IPS-15b (cell line): ENCODE results near the gene CEBPZOS.
A peak's percentile ranks its signal among the peaks of the same experiment; 100 is the strongest.

ENCODE experiments used
- H3K27me3 ChIP-seq: one replicate; pipeline ENCODE4 v1.6.1; 2013; ENCODE audit warnings: low read length; ENCODE audit not compliant: control insufficient read depth, insufficient read depth
- H3K36me3 ChIP-seq: one replicate; pipeline ENCODE4 v1.6.1; 2013; ENCODE audit warnings: low read length; ENCODE audit not compliant: control insufficient read depth, insufficient read depth
- H3K4me1 ChIP-seq: one replicate; pipeline ENCODE4 v1.6.1; 2013; ENCODE audit warnings: mild to moderate bottlenecking, low read length; ENCODE audit not compliant: control insufficient read depth, insufficient read depth
- H3K4me3 ChIP-seq: one replicate; pipeline ENCODE4 v1.5.1; 2013; ENCODE audit warnings: low read depth, low read length
- H3K9ac ChIP-seq: one replicate; pipeline ENCODE4 v1.6.1; 2013; ENCODE audit warnings: low read depth, mild to moderate bottlenecking, low read length
- H3K9me3 ChIP-seq: one replicate; pipeline ENCODE4 v1.6.1; 2013; ENCODE audit warnings: mild to moderate bottlenecking, low read length; ENCODE audit not compliant: control insufficient read depth, insufficient read depth

Gene CEBPZOS

DNA sequence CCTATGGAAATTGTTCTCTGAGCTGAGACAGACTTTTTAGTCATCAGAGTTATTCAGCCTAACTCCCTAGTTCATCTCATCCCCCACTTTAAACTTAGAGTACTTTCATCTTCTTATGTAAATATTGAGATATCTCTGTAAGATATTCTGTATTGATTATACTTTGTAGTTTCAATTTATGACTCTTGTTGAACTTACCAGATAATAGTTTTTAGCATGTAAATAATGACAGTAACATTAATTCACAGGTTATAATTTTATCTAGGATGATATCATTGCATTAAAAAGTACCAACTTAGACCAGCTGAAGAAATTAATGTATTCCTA is 24.7 kb upstream of the CEBPZOS start:
- Histone ChIP-seq H3K27me3 (no peaks in the 10 kb centered on the region), H3K4me1 (no peaks in the 10 kb centered on the region), H3K9ac (no peak overlapping the region), H3K36me3 (no peaks in the 10 kb centered on the region), H3K9me3 (no peaks in the 10 kb centered on the region), H3K4me3 (no peak overlapping the region)

DNA sequence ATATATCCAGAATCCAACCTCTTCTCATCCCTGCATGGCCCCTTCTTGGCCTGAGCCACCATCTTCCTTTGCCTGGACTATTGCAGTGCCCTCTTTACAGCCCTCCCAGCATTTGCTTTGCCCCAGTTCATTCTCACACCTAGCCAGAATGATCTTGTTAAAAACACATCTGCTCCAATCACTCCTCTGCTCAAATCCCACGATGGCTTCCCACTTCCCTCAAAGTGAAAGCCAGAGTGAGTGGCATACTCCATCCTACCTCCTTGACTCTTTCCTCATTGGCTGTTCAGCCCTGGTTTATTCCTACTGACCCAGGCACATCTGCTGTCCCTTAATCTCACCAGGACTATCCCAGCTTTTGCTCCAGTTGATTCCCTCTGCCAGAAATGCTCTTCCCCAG is 22.6 kb upstream of the CEBPZOS start:
- H3K27me3 ChIP-seq = no peaks in the 10 kb centered on the region
- H3K36me3 ChIP-seq = no peaks in the 10 kb centered on the region
- no peak overlapping the region for H3K4me3 ChIP-seq
- no peaks in the 10 kb centered on the region for H3K4me1 ChIP-seq
- H3K9ac ChIP-seq = no peak overlapping the region
- no peaks in the 10 kb centered on the region for H3K9me3 ChIP-seq

DNA sequence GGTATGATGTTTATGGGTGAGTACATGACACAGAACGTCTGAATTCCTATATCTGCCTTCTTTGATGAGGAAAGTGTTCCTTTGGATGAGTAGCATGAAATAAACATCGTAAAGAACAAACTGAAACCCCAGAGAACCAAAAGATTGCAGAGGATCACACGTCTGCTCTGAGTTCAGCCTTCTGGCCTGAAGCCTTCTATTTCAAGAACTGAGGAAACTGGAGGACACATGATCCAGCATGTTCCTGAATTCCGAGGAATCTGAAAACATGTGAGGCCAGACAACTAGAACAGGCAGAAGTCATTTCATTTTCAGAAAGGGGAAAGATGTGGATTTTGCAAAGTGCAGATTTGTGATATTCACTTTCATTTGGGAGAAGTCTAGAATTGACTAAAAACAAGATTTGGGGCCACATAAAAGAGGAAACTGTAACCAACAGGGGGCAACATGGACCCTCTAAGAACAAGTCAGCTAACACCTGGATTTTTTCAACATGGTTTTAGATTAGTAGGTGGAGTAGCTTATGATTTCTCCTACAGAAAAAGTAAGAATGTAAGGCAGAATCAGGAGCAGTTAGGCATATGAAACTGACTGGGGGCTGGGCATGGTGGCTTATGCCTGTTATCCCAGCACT is 16.2 kb upstream of the CEBPZOS start:
- no peak overlapping the region for H3K9ac ChIP-seq
- H3K4me3 ChIP-seq = no peak overlapping the region
- no peaks in the 10 kb centered on the region for H3K27me3 ChIP-seq
- H3K9me3 ChIP-seq = no peaks in the 10 kb centered on the region
- peaks cover 11% of the 10 kb centered on the region for H3K4me1 ChIP-seq
- H3K36me3 ChIP-seq = no peaks in the 10 kb centered on the region

DNA sequence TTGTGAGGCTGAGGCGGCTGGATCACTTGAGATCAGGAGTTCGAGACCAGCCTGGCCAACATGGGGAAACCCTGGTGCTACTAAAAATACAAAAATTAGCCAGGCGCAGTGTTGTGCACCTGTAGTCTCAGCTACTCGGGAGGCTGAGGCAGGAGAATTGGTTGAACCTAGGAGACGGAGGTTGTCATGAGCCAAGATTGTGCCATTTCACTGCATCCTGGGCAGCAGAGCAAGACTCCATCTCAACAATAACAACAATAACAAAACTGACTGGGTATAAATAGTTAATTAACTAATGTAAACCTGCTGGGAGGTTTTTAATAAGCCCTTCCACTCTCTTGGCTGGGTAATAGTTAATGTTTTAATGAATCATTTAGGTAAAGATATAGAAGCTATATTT is 15.7 kb upstream of the CEBPZOS start:
- no peak overlapping the region for H3K9ac ChIP-seq
- no peaks in the 10 kb centered on the region for H3K36me3 ChIP-seq
- H3K4me3 ChIP-seq = no peak overlapping the region
- no peaks in the 10 kb centered on the region for H3K27me3 ChIP-seq
- peaks cover 11% of the 10 kb centered on the region for H3K4me1 ChIP-seq
- no peaks in the 10 kb centered on the region for H3K9me3 ChIP-seq

DNA sequence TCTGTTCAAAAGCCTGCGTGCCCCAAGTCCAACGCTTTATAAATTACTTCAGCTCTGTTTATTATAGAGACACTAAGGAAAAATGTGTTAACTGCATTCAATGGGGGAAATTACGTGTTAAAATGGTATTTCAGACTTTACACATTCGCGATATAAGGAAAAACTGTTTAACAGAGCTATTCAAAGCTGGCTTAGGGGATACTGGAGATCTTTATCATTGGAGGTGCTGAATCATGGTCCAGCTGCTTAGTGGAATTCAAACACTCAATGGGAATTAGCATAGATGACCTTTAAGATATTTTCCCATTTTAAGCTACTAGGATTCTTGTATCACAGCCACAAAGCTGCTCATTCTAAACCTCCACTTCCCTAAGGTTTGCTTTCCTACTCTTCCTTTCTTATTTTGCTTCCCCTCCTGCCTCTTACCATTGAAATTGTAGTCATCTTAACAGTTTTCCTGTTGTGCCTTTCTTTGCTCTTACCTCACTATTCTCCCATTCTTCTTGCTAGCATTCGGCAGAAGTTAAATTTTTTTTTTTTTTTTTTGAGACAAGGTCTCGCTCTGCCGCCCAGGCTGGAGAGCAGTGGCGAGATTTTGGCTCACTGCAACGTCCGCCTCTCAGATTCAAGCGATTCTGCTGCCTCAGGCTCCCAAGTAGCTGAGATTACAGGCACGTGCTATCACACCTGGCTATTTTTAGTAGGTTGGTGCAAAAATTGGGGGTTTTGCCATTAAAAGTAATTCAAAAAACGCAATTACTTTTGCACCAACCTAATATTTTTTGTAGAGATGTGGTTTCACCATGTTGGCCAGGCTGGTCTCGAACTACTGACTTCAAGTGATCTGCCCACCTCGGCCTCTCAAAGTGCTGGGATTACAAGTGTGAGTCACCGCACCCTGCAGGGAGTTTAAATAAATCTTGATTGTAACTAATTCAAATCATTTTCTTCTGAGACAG is 14.3 kb upstream of the CEBPZOS start:
- Histone ChIP-seq H3K36me3 (no peaks in the 10 kb centered on the region), H3K27me3 (no peaks in the 10 kb centered on the region), H3K4me3 (no peak overlapping the region), H3K4me1 (peaks cover 11% of the 10 kb centered on the region), H3K9ac (peak overlapping the region; percentile 17), H3K9me3 (no peaks in the 10 kb centered on the region)

DNA sequence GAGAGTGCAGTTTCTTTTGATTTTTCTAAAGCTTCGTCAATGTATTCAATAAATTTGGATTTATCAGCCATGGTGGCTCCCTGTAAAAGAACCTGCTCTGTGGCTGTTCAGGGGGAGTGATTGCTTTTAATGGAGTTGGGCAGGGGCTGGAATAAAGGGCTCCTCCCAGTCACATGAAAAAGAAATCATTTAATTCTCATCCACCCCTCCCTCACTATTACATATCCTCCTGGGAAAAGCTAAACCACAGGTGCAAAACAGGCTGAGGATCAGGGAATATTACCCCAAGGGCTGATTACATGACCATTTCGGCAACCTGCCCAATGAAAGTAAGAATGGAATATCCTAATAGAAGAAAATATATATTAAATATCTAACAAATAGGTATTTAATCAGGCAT is 7.7 kb upstream of the CEBPZOS start, which contains the start of gene SULT6B1:
TSS of gene SULT6B1 (minus strand) at position 101 of the 400 bp plus-strand sequence. CDS start at position 71, 30 bp downstream.
- Histone ChIP-seq H3K27me3 (no peaks in the 10 kb centered on the region), H3K4me1 (peaks cover 30% of the 10 kb centered on the region), H3K36me3 (no peaks in the 10 kb centered on the region), H3K4me3 (no peak within 1 kb of the TSS), H3K9ac (no peak within 1 kb of the TSS), H3K9me3 (no peaks in the 10 kb centered on the region)

DNA sequence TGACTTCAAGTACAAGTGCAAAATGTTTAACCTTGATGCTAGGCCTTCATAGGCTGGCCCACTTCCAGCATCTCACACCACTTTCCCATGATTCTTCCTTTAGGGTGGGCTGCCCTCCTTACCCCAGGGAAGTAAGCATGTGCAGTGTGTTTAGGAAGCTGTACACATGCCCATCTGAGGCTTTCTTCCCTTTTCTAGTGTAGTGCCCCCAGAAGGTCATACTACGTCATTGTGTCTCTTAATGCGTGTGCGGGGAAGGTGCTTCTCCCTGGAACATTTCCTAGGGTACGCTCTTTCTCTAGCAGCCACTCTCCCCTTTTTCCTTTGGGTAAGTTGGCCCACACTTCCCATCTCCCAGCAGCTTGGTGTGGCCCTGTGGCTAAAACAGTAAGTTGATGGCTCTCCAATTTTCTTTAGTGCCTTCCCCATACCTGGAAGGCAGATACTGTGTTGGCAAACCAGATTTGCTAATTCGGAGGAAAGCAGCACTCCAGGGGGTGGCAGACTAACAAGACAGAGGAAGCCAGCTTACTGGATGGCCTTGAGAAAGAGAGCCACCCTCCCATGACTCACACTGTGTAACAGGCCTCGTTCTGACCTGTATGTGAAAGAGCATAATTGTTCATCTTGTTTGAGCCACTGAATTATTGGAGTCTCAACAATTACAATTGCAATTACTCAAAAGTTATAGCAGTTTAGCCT is 6.7 kb upstream of the CEBPZOS start:
- H3K9me3 ChIP-seq = no peaks in the 10 kb centered on the region
- no peaks in the 10 kb centered on the region for H3K27me3 ChIP-seq
- peak overlapping the region; percentile 20 for H3K9ac ChIP-seq
- no peak overlapping the region for H3K4me3 ChIP-seq
- H3K36me3 ChIP-seq = no peaks in the 10 kb centered on the region
- H3K4me1 ChIP-seq = peaks cover 30% of the 10 kb centered on the region

DNA sequence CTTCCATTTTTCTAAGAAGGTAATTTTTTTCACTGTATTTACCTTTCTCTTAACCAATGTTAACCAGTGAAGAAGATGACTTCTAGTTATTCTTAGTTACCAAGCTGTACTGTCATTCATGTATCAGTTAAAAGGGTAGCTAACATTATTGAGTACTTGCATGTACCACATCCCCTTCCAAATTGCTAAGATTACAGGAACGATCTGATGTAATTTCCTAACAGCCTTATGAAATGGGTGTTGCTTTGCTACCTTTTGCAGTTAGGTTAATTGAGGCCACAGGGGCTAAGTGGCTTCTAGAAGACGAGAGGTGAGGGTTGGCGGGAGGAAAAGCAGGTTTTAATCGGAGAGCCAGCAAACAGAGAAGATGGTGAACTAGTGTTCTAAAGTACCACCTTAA is 6.0 kb upstream of the CEBPZOS start:
- Histone ChIP-seq H3K9me3 (no peaks in the 10 kb centered on the region), H3K36me3 (no peaks in the 10 kb centered on the region), H3K4me1 (peaks cover 30% of the 10 kb centered on the region), H3K27me3 (no peaks in the 10 kb centered on the region), H3K4me3 (no peak overlapping the region), H3K9ac (no peak overlapping the region)

DNA sequence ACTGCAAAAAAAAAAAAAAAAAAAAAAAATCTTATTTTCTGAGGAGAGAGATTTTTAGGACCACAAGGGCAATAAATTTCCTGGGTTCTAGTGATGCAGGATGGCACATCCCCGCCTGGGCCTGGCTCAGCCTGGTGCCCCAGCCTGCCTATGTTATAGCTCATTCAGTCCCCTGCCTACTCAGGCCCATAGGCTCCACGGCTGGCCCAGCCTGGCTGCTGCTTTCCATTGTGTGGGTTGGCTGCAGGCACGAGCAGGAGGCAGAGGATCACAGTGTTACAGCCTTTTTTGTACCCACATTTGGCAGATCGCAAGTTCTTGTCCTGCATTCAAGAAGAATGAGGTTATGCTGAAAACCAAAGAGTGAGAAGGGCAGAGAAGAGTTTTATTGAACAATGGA is 5.0 kb upstream of the CEBPZOS start:
- H3K9ac ChIP-seq = no peak overlapping the region
- no peaks in the 10 kb centered on the region for H3K27me3 ChIP-seq
- H3K9me3 ChIP-seq = no peaks in the 10 kb centered on the region

DNA sequence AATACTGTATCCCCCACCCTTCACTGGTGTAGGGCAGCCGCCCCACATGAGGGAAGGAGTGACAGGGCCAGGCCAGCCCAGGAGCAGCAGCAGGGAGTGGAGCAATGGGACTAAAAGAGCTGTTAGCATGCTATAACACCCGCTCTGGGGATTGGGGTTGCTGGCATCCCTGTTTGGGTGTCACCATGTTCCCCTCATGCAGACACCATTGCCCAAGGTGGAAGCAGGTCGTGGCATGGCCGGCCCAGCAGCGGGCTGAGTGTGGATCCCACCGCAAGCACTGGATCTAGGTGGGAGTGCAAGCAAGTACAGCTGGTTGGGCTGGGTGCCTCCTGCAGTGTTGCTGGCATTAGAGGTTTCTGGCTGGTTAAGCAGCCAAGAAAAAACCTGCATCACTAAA is 4.5 kb upstream of the CEBPZOS start:
- Histone ChIP-seq H3K9me3 (no peaks in the 10 kb centered on the region), H3K4me1 (peaks cover 30% of the 10 kb centered on the region), H3K36me3 (no peaks in the 10 kb centered on the region), H3K4me3 (no peak overlapping the region), H3K27me3 (no peaks in the 10 kb centered on the region), H3K9ac (peak overlapping the region; percentile 37)

More for the DNA sequence above, 5.0 kb upstream of the CEBPZOS start:
- H3K4me1 ChIP-seq = peaks cover 30% of the 10 kb centered on the region
- no peaks in the 10 kb centered on the region for H3K36me3 ChIP-seq
- H3K4me3 ChIP-seq = no peak overlapping the region

DNA sequence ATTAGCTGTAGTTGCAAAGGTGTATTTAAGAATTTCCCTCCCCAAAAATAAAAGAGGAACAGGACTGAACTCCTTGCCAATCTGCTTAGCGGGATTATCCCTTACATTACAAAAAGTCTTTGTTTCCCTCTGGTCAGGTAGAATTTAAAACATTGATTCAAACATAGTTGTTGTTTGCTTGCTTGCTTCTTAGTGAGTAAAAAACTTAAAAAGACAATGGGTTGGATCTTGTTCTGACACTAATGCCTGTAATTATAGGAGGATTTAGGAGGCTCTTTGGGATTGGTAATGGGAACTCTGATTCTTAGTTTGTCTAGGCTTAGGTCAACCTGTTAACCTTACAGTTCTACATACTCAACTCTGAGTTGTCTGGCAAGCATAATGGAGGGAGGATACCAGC is 3.7 kb upstream of the CEBPZOS start:
- Histone ChIP-seq H3K9me3 (no peaks in the 10 kb centered on the region), H3K27me3 (no peaks in the 10 kb centered on the region), H3K4me3 (no peak overlapping the region), H3K4me1 (peaks cover 30% of the 10 kb centered on the region), H3K9ac (no peak overlapping the region), H3K36me3 (no peaks in the 10 kb centered on the region)
